ENCODE measurements around the gene AQP10.

AQP10 gene

GRCh38 chr1:154325583-154326545 is 5.0 kb downstream of the AQP10 start:
- H3K9me3 ChIP-seq (ENCODE audit: control insufficient read depth, low read length) = no peaks in the 10 kb centered on the region
- H3K27me3 ChIP-seq (ENCODE audit: control insufficient read depth, insufficient read depth, low read length) = peaks cover 45% of the 10 kb centered on the region
- peak overlapping the region; percentile 53 for H3K9ac ChIP-seq (ENCODE audit: low read length)
- no peak overlapping the region for H3K4me3 ChIP-seq (ENCODE audit: low read length)
- H3K36me3 ChIP-seq (ENCODE audit: control insufficient read depth, insufficient read depth, low read length) = no peaks in the 10 kb centered on the region
- peaks cover 51% of the 10 kb centered on the region for H3K4me1 ChIP-seq (ENCODE audit: control insufficient read depth, insufficient read depth, low read length)

DNA sequence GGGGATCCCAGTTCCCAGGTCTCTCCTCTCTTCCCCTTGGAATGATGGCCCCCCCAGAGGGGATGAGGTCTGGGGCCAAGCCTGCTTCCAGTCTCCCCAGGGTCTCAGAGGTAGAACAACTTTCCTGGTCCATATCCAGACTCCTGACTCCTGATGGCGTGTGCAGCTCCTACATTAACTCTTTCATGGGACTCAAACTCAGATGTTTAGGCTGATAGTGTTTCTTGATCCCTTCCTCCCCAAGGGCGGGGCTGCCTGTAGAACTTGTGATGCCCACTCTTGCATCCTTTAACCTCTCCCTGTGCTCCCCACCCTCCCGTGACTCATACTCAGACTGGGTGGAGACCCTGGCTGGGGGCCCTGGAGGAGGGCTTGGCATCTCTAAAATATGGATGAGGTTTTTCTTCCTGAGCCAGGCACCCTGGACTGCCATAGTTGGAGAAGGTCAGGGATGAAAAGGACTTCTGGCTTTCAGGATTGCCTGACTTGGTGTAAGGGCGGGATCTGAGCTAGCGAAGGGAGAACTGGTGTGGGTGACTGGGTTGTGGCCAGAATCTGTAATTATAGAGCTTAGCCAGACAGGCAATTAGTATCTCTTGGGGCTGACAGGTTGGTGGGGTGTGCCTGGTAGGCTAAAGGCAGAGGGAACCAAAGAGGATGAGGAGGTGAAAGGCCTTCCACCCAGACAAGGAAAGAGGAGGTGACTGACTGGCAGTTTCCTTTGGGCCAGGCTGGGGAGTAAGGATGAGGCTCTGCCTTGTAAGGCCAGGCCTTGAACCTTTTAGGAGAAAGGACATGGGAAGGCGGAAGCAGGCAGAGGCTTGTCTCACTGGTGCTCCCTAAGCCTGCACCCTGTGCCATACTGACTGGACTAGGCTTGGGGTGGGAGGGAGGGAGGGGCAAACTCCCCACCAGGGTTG is 5.9 kb downstream of the AQP10 start:
- peaks cover 46% of the 10 kb centered on the region for H3K4me1 ChIP-seq (ENCODE audit: control insufficient read depth, insufficient read depth, low read length)

DNA sequence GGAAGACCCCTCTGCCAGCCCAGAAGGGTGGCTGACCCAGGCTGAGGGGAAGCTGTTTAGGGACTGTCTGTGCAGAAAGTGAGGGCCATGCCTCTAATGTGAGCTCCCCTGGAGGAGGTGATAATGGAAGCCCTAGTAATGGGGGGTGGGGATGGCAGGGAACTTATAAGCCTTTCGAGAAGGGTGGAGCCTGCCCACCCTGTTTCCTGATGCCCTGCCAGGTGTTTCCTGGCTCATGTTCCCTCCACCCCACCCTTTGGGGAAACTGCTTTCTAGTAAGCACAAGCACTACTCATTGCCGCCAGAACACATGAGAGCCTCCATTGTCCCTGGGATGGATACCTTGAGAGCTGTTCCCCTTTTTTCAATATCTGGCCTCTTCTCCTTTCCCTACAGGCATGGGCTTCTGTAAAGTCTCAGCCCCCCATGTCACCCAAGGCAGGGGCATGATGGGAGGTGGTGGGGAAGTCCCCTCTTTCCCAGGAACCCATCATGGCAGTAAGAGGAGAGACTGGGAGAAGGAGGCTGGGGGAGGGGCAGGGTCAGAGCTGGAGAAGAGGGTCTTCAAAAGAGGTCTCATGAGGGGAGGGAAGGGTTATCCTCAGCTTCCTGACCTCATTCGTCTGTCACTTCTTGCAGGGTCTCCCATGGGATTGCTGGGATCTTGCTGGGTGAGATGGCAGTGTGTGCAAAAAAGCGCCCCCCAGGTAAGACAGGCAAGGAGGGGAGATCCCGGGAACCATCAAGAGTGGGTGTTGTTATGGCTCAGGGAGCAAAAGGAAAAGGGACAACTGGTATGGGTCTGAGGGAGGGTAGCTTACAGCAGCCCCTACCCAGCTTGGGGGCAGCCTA is 6.8 kb downstream of the AQP10 start:
- Histone ChIP-seq H3K4me3 (ENCODE audit: low read length) (no peak overlapping the region), H3K9me3 (ENCODE audit: control insufficient read depth, low read length) (no peaks in the 10 kb centered on the region), H3K4me1 (ENCODE audit: control insufficient read depth, insufficient read depth, low read length) (peaks cover 46% of the 10 kb centered on the region), H3K9ac (ENCODE audit: low read length) (peak overlapping the region; percentile 38), H3K27me3 (ENCODE audit: control insufficient read depth, insufficient read depth, low read length) (peaks cover 45% of the 10 kb centered on the region), H3K36me3 (ENCODE audit: control insufficient read depth, insufficient read depth, low read length) (no peaks in the 10 kb centered on the region)

More for the DNA sequence above, 5.9 kb downstream of the AQP10 start:
- no peaks in the 10 kb centered on the region for H3K9me3 ChIP-seq (ENCODE audit: control insufficient read depth, low read length)
- H3K27me3 ChIP-seq (ENCODE audit: control insufficient read depth, insufficient read depth, low read length) = peaks cover 45% of the 10 kb centered on the region
- H3K36me3 ChIP-seq (ENCODE audit: control insufficient read depth, insufficient read depth, low read length) = no peaks in the 10 kb centered on the region
- no peak overlapping the region for H3K4me3 ChIP-seq (ENCODE audit: low read length)
- H3K9ac ChIP-seq (ENCODE audit: low read length) = peak overlapping the region; percentile 53

GRCh38 chr1:154328318-154329151 is 7.6 kb downstream of the AQP10 start:
- Histone ChIP-seq H3K36me3 (ENCODE audit: control insufficient read depth, insufficient read depth, low read length) (no peaks in the 10 kb centered on the region), H3K4me3 (ENCODE audit: low read length) (no peak overlapping the region), H3K4me1 (ENCODE audit: control insufficient read depth, insufficient read depth, low read length) (peaks cover 46% of the 10 kb centered on the region)

GRCh38 chr1:154329152-154329521 is 8.2 kb downstream of the AQP10 start:
- H3K9ac ChIP-seq (ENCODE audit: low read length) = no peak overlapping the region
- H3K4me3 ChIP-seq (ENCODE audit: low read length) = no peak overlapping the region
- H3K27me3 ChIP-seq (ENCODE audit: control insufficient read depth, insufficient read depth, low read length) = peaks cover 35% of the 10 kb centered on the region
- H3K36me3 ChIP-seq (ENCODE audit: control insufficient read depth, insufficient read depth, low read length) = no peaks in the 10 kb centered on the region
- peaks cover 46% of the 10 kb centered on the region for H3K4me1 ChIP-seq (ENCODE audit: control insufficient read depth, insufficient read depth, low read length)
- H3K9me3 ChIP-seq (ENCODE audit: control insufficient read depth, low read length) = no peaks in the 10 kb centered on the region

More at GRCh38 chr1:154328318-154329151, 7.6 kb downstream of the AQP10 start:
- H3K9ac ChIP-seq (ENCODE audit: low read length) = peak overlapping the region; percentile 38
- no peaks in the 10 kb centered on the region for H3K9me3 ChIP-seq (ENCODE audit: control insufficient read depth, low read length)
- H3K27me3 ChIP-seq (ENCODE audit: control insufficient read depth, insufficient read depth, low read length) = peaks cover 39% of the 10 kb centered on the region

- H3K9me3 ChIP-seq (ENCODE audit: control insufficient read depth, low read length) = no peaks in the 10 kb centered on the region
- H3K4me1 ChIP-seq (ENCODE audit: control insufficient read depth, insufficient read depth, low read length) = peaks cover 46% of the 10 kb centered on the region
- peaks cover 31% of the 10 kb centered on the region for H3K27me3 ChIP-seq (ENCODE audit: control insufficient read depth, insufficient read depth, low read length)
- H3K36me3 ChIP-seq (ENCODE audit: control insufficient read depth, insufficient read depth, low read length) = no peaks in the 10 kb centered on the region
- H3K4me3 ChIP-seq (ENCODE audit: low read length) = no peak overlapping the region
- no peak overlapping the region for H3K9ac ChIP-seq (ENCODE audit: low read length)
Observed at GRCh38 chr1:154329551-154330131, 8.7 kb downstream of the AQP10 start.

- Histone ChIP-seq H3K27me3 (ENCODE audit: control insufficient read depth, insufficient read depth, low read length) (peaks cover 22% of the 10 kb centered on the region), H3K9ac (ENCODE audit: low read length) (no peak overlapping the region), H3K4me1 (ENCODE audit: control insufficient read depth, insufficient read depth, low read length) (peaks cover 47% of the 10 kb centered on the region), H3K36me3 (ENCODE audit: control insufficient read depth, insufficient read depth, low read length) (no peaks in the 10 kb centered on the region), H3K4me3 (ENCODE audit: low read length) (no peak overlapping the region), H3K9me3 (ENCODE audit: control insufficient read depth, low read length) (no peaks in the 10 kb centered on the region)
Observed at GRCh38 chr1:154330669-154331068, 9.8 kb downstream of the AQP10 start.

DNA sequence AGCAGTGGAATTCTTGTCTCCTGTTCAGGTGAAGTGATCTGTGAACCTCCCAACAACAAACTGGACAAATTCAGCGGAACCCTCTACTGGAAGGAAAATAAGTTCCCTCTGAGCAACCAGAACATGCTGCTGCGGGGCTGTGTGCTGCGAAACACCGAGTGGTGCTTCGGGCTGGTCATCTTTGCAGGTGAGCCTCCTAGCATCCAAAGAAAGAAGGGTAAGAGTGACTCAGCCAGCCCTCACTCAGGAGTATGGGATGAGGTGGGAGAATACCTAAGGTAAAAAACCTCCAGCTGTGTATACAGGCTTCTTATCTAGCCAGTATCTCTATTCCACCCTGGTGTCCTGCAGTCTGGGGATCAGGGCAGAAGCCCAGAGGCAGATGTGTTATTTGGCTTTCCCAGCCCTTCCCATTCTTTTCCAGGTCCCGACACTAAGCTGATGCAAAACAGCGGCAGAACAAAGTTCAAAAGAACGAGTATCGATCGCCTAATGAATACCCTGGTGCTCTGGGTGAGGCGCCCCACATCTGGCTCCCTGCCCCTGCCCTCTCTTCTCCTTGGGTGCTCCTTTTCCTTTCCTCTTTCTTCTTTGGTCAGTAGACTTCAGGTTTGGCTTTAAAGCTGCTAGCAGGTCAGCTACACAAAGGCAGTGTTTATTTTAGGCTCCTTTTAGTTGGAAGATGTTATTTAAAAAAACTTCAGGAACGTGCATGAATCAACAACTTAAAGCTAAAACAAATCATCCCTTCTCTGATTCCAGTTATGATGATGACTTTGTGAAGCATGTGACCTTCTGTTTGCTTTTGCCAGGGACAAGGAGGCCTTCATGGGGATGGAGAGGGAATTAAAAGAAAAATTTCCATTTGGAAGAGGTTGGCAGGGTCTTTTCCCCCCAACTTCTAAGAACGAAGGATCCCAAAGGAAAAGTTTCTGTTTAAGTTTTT is 13.5 kb downstream of the AQP10 start:
- Histone ChIP-seq H3K4me1 (ENCODE audit: control insufficient read depth, insufficient read depth, low read length) (peaks cover 14% of the 10 kb centered on the region), H3K36me3 (ENCODE audit: control insufficient read depth, insufficient read depth, low read length) (no peaks in the 10 kb centered on the region), H3K27me3 (ENCODE audit: control insufficient read depth, insufficient read depth, low read length) (peaks cover 5% of the 10 kb centered on the region), H3K9me3 (ENCODE audit: control insufficient read depth, low read length) (no peaks in the 10 kb centered on the region), H3K4me3 (ENCODE audit: low read length) (no peak overlapping the region), H3K9ac (ENCODE audit: low read length) (no peak overlapping the region)

GRCh38 chr1:154335025-154335714 is 14.3 kb downstream of the AQP10 start:
- Histone ChIP-seq H3K9ac (ENCODE audit: low read length) (no peak overlapping the region), H3K4me3 (ENCODE audit: low read length) (no peak overlapping the region), H3K4me1 (ENCODE audit: control insufficient read depth, insufficient read depth, low read length) (peaks cover 13% of the 10 kb centered on the region), H3K9me3 (ENCODE audit: control insufficient read depth, low read length) (no peaks in the 10 kb centered on the region), H3K36me3 (ENCODE audit: control insufficient read depth, insufficient read depth, low read length) (no peaks in the 10 kb centered on the region), H3K27me3 (ENCODE audit: control insufficient read depth, insufficient read depth, low read length) (no peaks in the 10 kb centered on the region)

All from mucosa of stomach (tissue), 1 donor.